ENCODE data around the gene C1orf87.

GRCh38 chr1:60054374-60054773 lies 19.2 kb downstream of the C1orf87 start:
- TF ChIP-seq POLR2A (IDR thresholded peaks at IDR 0.05) (no peak), EP300 (IDR thresholded peaks at IDR 0.05) (no peak)
- TF ChIP-seq, protein P1, sequence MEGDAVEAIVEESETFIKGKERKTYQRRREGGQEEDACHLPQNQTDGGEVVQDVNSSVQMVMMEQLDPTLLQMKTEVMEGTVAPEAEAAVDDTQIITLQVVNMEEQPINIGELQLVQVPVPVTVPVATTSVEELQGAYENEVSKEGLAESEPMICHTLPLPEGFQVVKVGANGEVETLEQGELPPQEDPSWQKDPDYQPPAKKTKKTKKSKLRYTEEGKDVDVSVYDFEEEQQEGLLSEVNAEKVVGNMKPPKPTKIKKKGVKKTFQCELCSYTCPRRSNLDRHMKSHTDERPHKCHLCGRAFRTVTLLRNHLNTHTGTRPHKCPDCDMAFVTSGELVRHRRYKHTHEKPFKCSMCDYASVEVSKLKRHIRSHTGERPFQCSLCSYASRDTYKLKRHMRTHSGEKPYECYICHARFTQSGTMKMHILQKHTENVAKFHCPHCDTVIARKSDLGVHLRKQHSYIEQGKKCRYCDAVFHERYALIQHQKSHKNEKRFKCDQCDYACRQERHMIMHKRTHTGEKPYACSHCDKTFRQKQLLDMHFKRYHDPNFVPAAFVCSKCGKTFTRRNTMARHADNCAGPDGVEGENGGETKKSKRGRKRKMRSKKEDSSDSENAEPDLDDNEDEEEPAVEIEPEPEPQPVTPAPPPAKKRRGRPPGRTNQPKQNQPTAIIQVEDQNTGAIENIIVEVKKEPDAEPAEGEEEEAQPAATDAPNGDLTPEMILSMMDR (IDR thresholded peaks at IDR 0.05), result no peak

Measured in tibial nerve (tissue), 4 donors.